HEK293 (cell line): ENCODE data around the gene TNNC1.
A peak's percentile ranks its signal among the peaks of the same experiment; 100 is the strongest.

Experiments
- CTCF ChIA-PET: fragments of 350-600 bp; formaldehyde crosslinking; extraction: SDS; loops from one replicate; lab custom pipeline; 2021; ENCODE audit warnings: antibody characterized with exemption; lab: Yijun Ruan, JAX
- POLR2A ChIA-PET: fragments of 300-600 bp; formaldehyde crosslinking; extraction: SDS; loops from one replicate; lab custom pipeline; 2020; ENCODE audit warnings: antibody characterized with exemption, inconsistent platforms; lab: Yijun Ruan, JAX
- H3K27ac ChIP-seq: fragments of 200-500 bp; sonication (Bioruptor generic); 2 replicates; pipeline ENCODE4 v1.5.1; 2014; ENCODE audit warnings: low read depth, low read length, control low read depth, inconsistent platforms; ENCODE audit errors: extremely low read depth
- H3K36me3 ChIP-seq, 2 experiments: fragments of 200-500 bp in 1 of 2; sonication (Bioruptor generic) in 1 of 2; 1 replicate in 1 of 2; 2 replicates in 1 of 2; pipeline ENCODE4 v1.5.1; 2014 to 2017; ENCODE audit warnings: inconsistent platforms in 2 of 2, low read length in 2 of 2; ENCODE audit not compliant: control insufficient read depth in 2 of 2, insufficient read depth in 1 of 2
- H3K4me1 ChIP-seq: fragments of 200-500 bp; sonication (Bioruptor generic); 2 replicates; pipeline ENCODE4 v1.5.1; 2014; ENCODE audit warnings: mild to moderate bottlenecking, low read length, inconsistent platforms; ENCODE audit not compliant: control insufficient read depth, insufficient read depth
- H3K4me3 ChIP-seq: 2 replicates; pipeline ENCODE4 v1.5.1; 2011; ENCODE audit warnings: low read depth, mild to moderate bottlenecking, control low read depth, low read length, moderate library complexity
- H3K9me3 ChIP-seq: fragments of 200-500 bp; sonication (Bioruptor generic); 2 replicates; pipeline ENCODE4 v1.5.1; 2014; ENCODE audit warnings: low read depth, low read length, inconsistent platforms; ENCODE audit not compliant: control insufficient read depth, insufficient read depth
- ATF2 ChIP-seq: fragments of 450-650 bp; formaldehyde crosslinking; IDR thresholded peaks from 2 replicates; pipeline ENCODE4 v1.5.1; 2016; ENCODE audit warnings: missing biosample characterization, missing genetic modification characterization, low read depth
- EGR2 ChIP-seq: fragments of 450-650 bp; formaldehyde crosslinking; IDR thresholded peaks from 2 replicates; pipeline ENCODE4 v1.5.1; 2016; ENCODE audit warnings: low read depth, missing biosample characterization, missing genetic modification characterization
- GLIS2 ChIP-seq: fragments of 450-650 bp; formaldehyde crosslinking; IDR thresholded peaks from 2 replicates; pipeline ENCODE4 v1.5.1; 2016; ENCODE audit warnings: missing biosample characterization, missing genetic modification characterization
- ZFHX2 ChIP-seq: fragments of 450-650 bp; formaldehyde crosslinking; conservative IDR thresholded peaks from 2 replicates; pipeline ENCODE4 v1.5.1; 2016; ENCODE audit warnings: missing biosample characterization, missing genetic modification characterization
- ZIC2 ChIP-seq: fragments of 450-650 bp; formaldehyde crosslinking; IDR thresholded peaks from 2 replicates; pipeline ENCODE4 v1.5.1; 2016; ENCODE audit warnings: missing biosample characterization, missing genetic modification characterization
- ZNF169 ChIP-seq: fragments of 450-650 bp; formaldehyde crosslinking; IDR thresholded peaks from 2 replicates; pipeline ENCODE4 v1.5.1; 2016; ENCODE audit warnings: missing biosample characterization, missing genetic modification characterization
- ZNF18 ChIP-seq: fragments of 450-650 bp; formaldehyde crosslinking; IDR thresholded peaks from 2 replicates; pipeline ENCODE4 v1.5.1; 2016; ENCODE audit warnings: missing biosample characterization, missing genetic modification characterization
- ZNF184 ChIP-seq: fragments of 450-650 bp; IDR thresholded peaks from 2 replicates; pipeline ENCODE4 v1.5.1; 2018; ENCODE audit warnings: missing biosample characterization, mild to moderate bottlenecking, missing genetic modification characterization
- ZNF19 ChIP-seq: fragments of 450-650 bp; formaldehyde crosslinking; IDR thresholded peaks from 2 replicates; pipeline ENCODE4; 2016; ENCODE audit warnings: missing biosample characterization, missing genetic modification characterization, low read depth
- ZNF23 ChIP-seq: fragments of 450-650 bp; formaldehyde crosslinking; IDR thresholded peaks from 2 replicates; pipeline ENCODE4 v1.5.1; 2016; ENCODE audit warnings: missing biosample characterization, missing genetic modification characterization, borderline replicate concordance
- ZNF302 ChIP-seq: fragments of 450-650 bp; formaldehyde crosslinking; IDR thresholded peaks from 2 replicates; pipeline ENCODE4 v1.5.1; 2016; ENCODE audit warnings: missing biosample characterization, missing genetic modification characterization, low read depth
- ZNF48 ChIP-seq: fragments of 450-650 bp; formaldehyde crosslinking; IDR thresholded peaks from 2 replicates; pipeline ENCODE4 v1.5.1; 2016; ENCODE audit warnings: missing biosample characterization, missing genetic modification characterization
- ZNF626 ChIP-seq: fragments of 450-650 bp; sonication (Bioruptor Pico); formaldehyde crosslinking; IDR thresholded peaks from 2 replicates; pipeline ENCODE4 v1.5.1; 2018; ENCODE audit warnings: missing biosample characterization, missing genetic modification characterization, inconsistent platforms
- ZNF785 ChIP-seq: fragments of 450-650 bp; formaldehyde crosslinking; IDR thresholded peaks from 2 replicates; pipeline ENCODE4 v1.5.1; 2016; ENCODE audit warnings: missing biosample characterization, missing genetic modification characterization
- TF ChIP-seq, protein P1 (sequence below): fragments of 450-650 bp; formaldehyde crosslinking; IDR thresholded peaks from 2 replicates; pipeline ENCODE4 v1.5.1; 2016; ENCODE audit warnings: missing biosample characterization, missing genetic modification characterization
- TF ChIP-seq, protein P2 (sequence below): fragments of 450-650 bp; formaldehyde crosslinking; optimal IDR thresholded peaks from 2 replicates; pipeline ENCODE3; 2016; ENCODE audit warnings: missing biosample characterization, mild to moderate bottlenecking, missing genetic modification characterization
- TF ChIP-seq, protein P3 (sequence below): fragments of 450-650 bp; formaldehyde crosslinking; IDR thresholded peaks from 2 replicates; pipeline ENCODE4 v1.5.1; 2017; ENCODE audit warnings: missing biosample characterization, mild to moderate bottlenecking, missing genetic modification characterization, moderate library complexity

TNNC1 gene

GRCh38 chr3:52437326-52438103, 16.3 kb downstream of the TNNC1 start (continued):
- TF ChIP-seq, protein P1, sequence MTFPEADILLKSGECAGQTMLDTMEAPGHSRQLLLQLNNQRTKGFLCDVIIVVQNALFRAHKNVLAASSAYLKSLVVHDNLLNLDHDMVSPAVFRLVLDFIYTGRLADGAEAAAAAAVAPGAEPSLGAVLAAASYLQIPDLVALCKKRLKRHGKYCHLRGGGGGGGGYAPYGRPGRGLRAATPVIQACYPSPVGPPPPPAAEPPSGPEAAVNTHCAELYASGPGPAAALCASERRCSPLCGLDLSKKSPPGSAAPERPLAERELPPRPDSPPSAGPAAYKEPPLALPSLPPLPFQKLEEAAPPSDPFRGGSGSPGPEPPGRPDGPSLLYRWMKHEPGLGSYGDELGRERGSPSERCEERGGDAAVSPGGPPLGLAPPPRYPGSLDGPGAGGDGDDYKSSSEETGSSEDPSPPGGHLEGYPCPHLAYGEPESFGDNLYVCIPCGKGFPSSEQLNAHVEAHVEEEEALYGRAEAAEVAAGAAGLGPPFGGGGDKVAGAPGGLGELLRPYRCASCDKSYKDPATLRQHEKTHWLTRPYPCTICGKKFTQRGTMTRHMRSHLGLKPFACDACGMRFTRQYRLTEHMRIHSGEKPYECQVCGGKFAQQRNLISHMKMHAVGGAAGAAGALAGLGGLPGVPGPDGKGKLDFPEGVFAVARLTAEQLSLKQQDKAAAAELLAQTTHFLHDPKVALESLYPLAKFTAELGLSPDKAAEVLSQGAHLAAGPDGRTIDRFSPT, result no peak
- TF ChIP-seq ATF2 (tag by site-specific recombination), result no peak
- TF ChIP-seq ZNF785 (tag by site-specific recombination), result no peak
- no peak for TF ChIP-seq ZNF184
- no peak for TF ChIP-seq ZNF18 (tag by site-specific recombination)
- TF ChIP-seq ZNF626, result no peak
- no peak for TF ChIP-seq ZNF302 (tag by site-specific recombination)
- TF ChIP-seq ZNF48 (tag by site-specific recombination), result no peak
- no peak for TF ChIP-seq GLIS2
- TF ChIP-seq ZNF23 (tag by site-specific recombination), result no peak

DNA sequence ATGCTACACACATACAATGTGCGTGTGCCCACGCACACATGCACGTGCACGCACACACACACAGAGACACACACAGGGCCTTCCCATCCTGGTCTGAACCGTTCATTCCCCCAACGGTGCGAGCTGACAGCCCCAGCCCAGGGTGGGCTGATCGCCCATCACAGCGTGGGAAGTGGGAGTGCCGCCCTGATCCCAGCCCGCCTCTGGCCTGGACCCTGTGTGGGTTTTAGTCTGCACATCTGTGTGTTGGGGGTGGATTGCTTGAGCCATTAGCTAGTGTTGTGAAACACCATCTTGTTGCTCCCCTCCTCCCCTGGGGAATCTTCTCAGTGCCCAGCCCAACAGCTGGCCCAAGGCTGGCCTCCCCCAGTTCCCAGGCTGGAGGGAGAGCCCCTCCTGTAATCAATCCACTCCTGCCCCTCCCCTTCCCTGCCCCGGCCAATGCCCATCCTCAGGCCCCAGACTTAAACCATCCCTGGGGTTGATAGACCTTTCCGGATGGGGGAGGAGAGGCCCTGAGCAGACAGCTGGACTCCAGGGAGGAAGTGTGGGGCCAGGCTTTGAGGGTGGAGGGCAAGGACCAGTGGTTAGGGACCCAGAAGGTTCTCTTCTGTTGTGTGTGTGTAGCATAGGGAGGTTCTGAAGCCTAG, 17.2 kb downstream of the TNNC1 start:
- no peaks in the 10 kb centered on the region for H3K36me3 ChIP-seq
- H3K4me3 ChIP-seq, result no peak overlapping the region
- TF ChIP-seq, protein P2, sequence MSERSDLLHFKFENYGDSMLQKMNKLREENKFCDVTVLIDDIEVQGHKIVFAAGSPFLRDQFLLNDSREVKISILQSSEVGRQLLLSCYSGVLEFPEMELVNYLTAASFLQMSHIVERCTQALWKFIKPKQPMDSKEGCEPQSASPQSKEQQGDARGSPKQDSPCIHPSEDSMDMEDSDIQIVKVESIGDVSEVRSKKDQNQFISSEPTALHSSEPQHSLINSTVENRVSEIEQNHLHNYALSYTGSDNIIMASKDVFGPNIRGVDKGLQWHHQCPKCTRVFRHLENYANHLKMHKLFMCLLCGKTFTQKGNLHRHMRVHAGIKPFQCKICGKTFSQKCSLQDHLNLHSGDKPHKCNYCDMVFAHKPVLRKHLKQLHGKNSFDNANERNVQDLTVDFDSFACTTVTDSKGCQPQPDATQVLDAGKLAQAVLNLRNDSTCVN, result peak; percentile 10
- TF ChIP-seq ZFHX2 (tag by site-specific recombination), result peak; percentile 77
- TF ChIP-seq EGR2 (tag by site-specific recombination), result peak; percentile 82
- TF ChIP-seq, protein P3, sequence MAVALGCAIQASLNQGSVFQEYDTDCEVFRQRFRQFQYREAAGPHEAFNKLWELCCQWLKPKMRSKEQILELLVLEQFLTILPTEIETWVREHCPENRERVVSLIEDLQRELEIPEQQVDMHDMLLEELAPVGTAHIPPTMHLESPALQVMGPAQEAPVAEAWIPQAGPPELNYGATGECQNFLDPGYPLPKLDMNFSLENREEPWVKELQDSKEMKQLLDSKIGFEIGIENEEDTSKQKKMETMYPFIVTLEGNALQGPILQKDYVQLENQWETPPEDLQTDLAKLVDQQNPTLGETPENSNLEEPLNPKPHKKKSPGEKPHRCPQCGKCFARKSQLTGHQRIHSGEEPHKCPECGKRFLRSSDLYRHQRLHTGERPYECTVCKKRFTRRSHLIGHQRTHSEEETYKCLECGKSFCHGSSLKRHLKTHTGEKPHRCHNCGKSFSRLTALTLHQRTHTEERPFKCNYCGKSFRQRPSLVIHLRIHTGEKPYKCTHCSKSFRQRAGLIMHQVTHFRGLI (tag by site-specific recombination), result peak; percentile 71; the same call in 1 of the 2 replicates
- TF ChIP-seq ZIC2 (tag by site-specific recombination), result no peak
- no peak for TF ChIP-seq ZNF302 (tag by site-specific recombination)
- no peak for TF ChIP-seq ZNF169 (tag by site-specific recombination)
- no peak for TF ChIP-seq ZNF19
- H3K27ac ChIP-seq, result no peak overlapping the region
- ChIA-PET CTCF (interaction anchor here (1.5 to 7.4 kb wide), 2 partner anchors 11 to 24 kb away, joined by 3 to 59 read pairs; partner anchors contain the start of gene SEMA3G), POLR2A (interaction anchor here (0.6 kb wide), 1 partner anchor 295 kb away, joined by 4 read pairs; no protein-coding TSS in a partner anchor)
- no peaks in the 10 kb centered on the region for H3K4me1 ChIP-seq
- no peaks in the 10 kb centered on the region for H3K9me3 ChIP-seq
